Measurements from ENCODE around the gene NPEPL1. TPM values are rescaled to one million over a fixed set of nuclear protein-coding genes. Genes with fewer than 3 reads are reported as not detected.

Gene NPEPL1
- total RNA-seq, 1 experiment from 2014 or later: 31.1 TPM

- WGBS (ENCODE audit: extremely low coverage, insufficient read length, low lambda C conversion rate): no CpG with 5 or more reads among the region's 17 CpGs
- no peaks in the 10 kb centered on the region for H3K27me3 Mint-ChIP-seq (ENCODE audit: low read depth)
- Histone ChIP-seq H2AFZ (ENCODE audit: low read length) (no peak overlapping the region), H3K79me2 (ENCODE audit: insufficient read depth, low read length) (no peaks in the 10 kb centered on the region), H3K4me2 (ENCODE audit: insufficient read depth, insufficient read length, low read length) (no peak overlapping the region), H3K27me3 (ENCODE audit: insufficient read depth, low read length) (no peaks in the 10 kb centered on the region), H4K91ac (ENCODE audit: insufficient read length, low read depth, low read length) (no peak overlapping the region), H2AK5ac (ENCODE audit: insufficient read length, low read length) (no peak overlapping the region), H3K18ac (ENCODE audit: insufficient read length, low read depth, low read length) (no peak overlapping the region), H2BK120ac (ENCODE audit: low read depth, low read length, poor library complexity, severe bottlenecking) (no peak overlapping the region), H4K20me1 (ENCODE audit: control insufficient read depth, insufficient read depth, insufficient read length) (no peaks in the 10 kb centered on the region), H2BK20ac (ENCODE audit: low read depth, low read length, poor library complexity, severe bottlenecking) (no peak overlapping the region), H3K27ac (ENCODE audit: insufficient read length, low read depth, low read length) (no peak overlapping the region), H3K56ac (ENCODE audit: insufficient read length, low read depth, low read length) (no peak overlapping the region), H3K9ac (ENCODE audit: extremely low read depth, insufficient read length, low read length) (no peak overlapping the region), H3K9me3 (ENCODE audit: control insufficient read depth, low read depth, low read length) (no peaks in the 10 kb centered on the region), H3T11ph (ENCODE audit: low read length) (no peak overlapping the region), H2BK12ac (ENCODE audit: insufficient read length, low read depth, low read length) (no peak overlapping the region), H3K14ac (ENCODE audit: insufficient read depth, low read length) (no peak overlapping the region), H3K79me1 (ENCODE audit: insufficient read depth, low read depth, low read length, poor library complexity, severe bottlenecking) (no peaks in the 10 kb centered on the region), H2BK5ac (ENCODE audit: insufficient read length, low read length) (no peak overlapping the region), H4K5ac (ENCODE audit: insufficient read length, low read depth, low read length) (no peak overlapping the region), H2BK15ac (ENCODE audit: low read depth, low read length) (no peak overlapping the region), H3K4me1 (ENCODE audit: insufficient read depth, low read length) (peaks cover 3% of the 10 kb centered on the region), H3K23me2 (ENCODE audit: insufficient read length, low read depth, low read length, poor library complexity, severe bottlenecking) (no peaks in the 10 kb centered on the region), H4K8ac (replicated peaks; ENCODE audit: insufficient read length, low read depth, low read length) (no peak overlapping the region), H3K23ac (ENCODE audit: insufficient read length, low read depth, low read length) (no peak overlapping the region), H3K4ac (ENCODE audit: low read depth, low read length) (no peak overlapping the region)
- H3K36me3 Mint-ChIP-seq (ENCODE audit: insufficient read depth in 1 of 3, low read depth in 3 of 3): peaks cover 36 to 81% (median 69%) of the 10 kb centered on the region in 3 experiments
- TF ChIP-seq, protein P1, sequence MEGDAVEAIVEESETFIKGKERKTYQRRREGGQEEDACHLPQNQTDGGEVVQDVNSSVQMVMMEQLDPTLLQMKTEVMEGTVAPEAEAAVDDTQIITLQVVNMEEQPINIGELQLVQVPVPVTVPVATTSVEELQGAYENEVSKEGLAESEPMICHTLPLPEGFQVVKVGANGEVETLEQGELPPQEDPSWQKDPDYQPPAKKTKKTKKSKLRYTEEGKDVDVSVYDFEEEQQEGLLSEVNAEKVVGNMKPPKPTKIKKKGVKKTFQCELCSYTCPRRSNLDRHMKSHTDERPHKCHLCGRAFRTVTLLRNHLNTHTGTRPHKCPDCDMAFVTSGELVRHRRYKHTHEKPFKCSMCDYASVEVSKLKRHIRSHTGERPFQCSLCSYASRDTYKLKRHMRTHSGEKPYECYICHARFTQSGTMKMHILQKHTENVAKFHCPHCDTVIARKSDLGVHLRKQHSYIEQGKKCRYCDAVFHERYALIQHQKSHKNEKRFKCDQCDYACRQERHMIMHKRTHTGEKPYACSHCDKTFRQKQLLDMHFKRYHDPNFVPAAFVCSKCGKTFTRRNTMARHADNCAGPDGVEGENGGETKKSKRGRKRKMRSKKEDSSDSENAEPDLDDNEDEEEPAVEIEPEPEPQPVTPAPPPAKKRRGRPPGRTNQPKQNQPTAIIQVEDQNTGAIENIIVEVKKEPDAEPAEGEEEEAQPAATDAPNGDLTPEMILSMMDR (conservative IDR thresholded peaks at IDR 0.05): no peak
- no peak for DNase-seq
- H3K27ac Mint-ChIP-seq: peak overlapping the region; percentile 66 to 94 (median 92); a peak in 6 of 7 replicates
- peaks cover 36 to 37% of the 10 kb centered on the region in 2 experiments for H3K4me1 Mint-ChIP-seq
- H3K4me3 Mint-ChIP-seq: no peak overlapping the region; a peak in 1 of 5 replicates
- H3K9me3 Mint-ChIP-seq: no peaks in the 10 kb centered on the region
Measured at GRCh38 chr20:58675641-58676040, 17.0 kb upstream of the NPEPL1 start.

Measured in H9 (cell line).